H9 (cell line): ENCODE data around the gene PRKAG2. TPM values are rescaled to one million over a fixed set of nuclear protein-coding genes. Genes with fewer than 3 reads are reported as not detected.

Experiments used
- DNase-seq: peaks from one replicate; pipeline ENCODE4 v3.0.0-alpha.2; 2017
- H2AFZ ChIP-seq: one replicate; pipeline ENCODE4 v1.6.1; 2013; ENCODE audit warnings: mild to moderate bottlenecking, low read length, control low read depth, moderate library complexity
- H2AK5ac ChIP-seq: 2 replicates; pipeline ENCODE4 v1.6.1; 2013; ENCODE audit warnings: low read length, control low read depth, mixed read lengths; ENCODE audit not compliant: insufficient read length
- H2BK120ac ChIP-seq: one replicate; pipeline ENCODE4 v1.6.1; 2013; ENCODE audit warnings: low read depth, mild to moderate bottlenecking, low read length, control low read depth, inconsistent platforms; ENCODE audit not compliant: poor library complexity, severe bottlenecking
- H2BK12ac ChIP-seq: 2 replicates; pipeline ENCODE4 v1.6.1; 2013; ENCODE audit warnings: low read length, control low read depth, mixed read lengths, low read depth; ENCODE audit not compliant: insufficient read length
- H2BK15ac ChIP-seq: 2 replicates; pipeline ENCODE4 v1.6.1; 2013; ENCODE audit warnings: low read depth, low read length, control low read depth
- H2BK20ac ChIP-seq: one replicate; pipeline ENCODE4 v1.6.1; 2013; ENCODE audit warnings: low read depth, mild to moderate bottlenecking, low read length, control low read depth, inconsistent platforms; ENCODE audit not compliant: poor library complexity, severe bottlenecking
- H2BK5ac ChIP-seq: 2 replicates; pipeline ENCODE4 v1.6.1; 2013; ENCODE audit warnings: low read length, control low read depth, mixed read lengths; ENCODE audit not compliant: insufficient read length
- H3K14ac ChIP-seq: 2 replicates; pipeline ENCODE4 v1.6.1; 2013; ENCODE audit warnings: low read length, control low read depth; ENCODE audit not compliant: insufficient read depth
- H3K18ac ChIP-seq: 2 replicates; pipeline ENCODE4 v1.6.1; 2013; ENCODE audit warnings: low read depth, mild to moderate bottlenecking, mixed read lengths, low read length, control low read depth; ENCODE audit not compliant: insufficient read length
- H3K23ac ChIP-seq: 2 replicates; pipeline ENCODE4 v1.6.1; 2013; ENCODE audit warnings: low read length, control low read depth, mixed read lengths, low read depth; ENCODE audit not compliant: insufficient read length
- H3K23me2 ChIP-seq: 2 replicates; pipeline ENCODE4 v1.6.1; 2013; ENCODE audit warnings: low read depth, mild to moderate bottlenecking, mixed read lengths, low read length, control low read depth; ENCODE audit not compliant: insufficient read length, poor library complexity, severe bottlenecking
- H3K27ac ChIP-seq: 2 replicates; pipeline ENCODE4 v1.5.1; 2013; ENCODE audit warnings: low read length, control low read depth, mixed read lengths, low read depth; ENCODE audit not compliant: insufficient read length
- H3K27me3 ChIP-seq: 2 replicates; pipeline ENCODE4 v1.6.1; 2013; ENCODE audit warnings: low read length, control low read depth, inconsistent platforms; ENCODE audit not compliant: insufficient read depth
- H3K4ac ChIP-seq: 2 replicates; pipeline ENCODE4 v1.6.1; 2013; ENCODE audit warnings: low read depth, mild to moderate bottlenecking, control low read depth, inconsistent platforms, low read length, moderate library complexity
- H3K4me1 ChIP-seq: 2 replicates; pipeline ENCODE4 v1.6.1; 2013; ENCODE audit warnings: low read length, control low read depth, inconsistent platforms; ENCODE audit not compliant: insufficient read depth
- H3K4me2 ChIP-seq: 2 replicates; pipeline ENCODE4 v1.6.1; 2013; ENCODE audit warnings: low read length, control low read depth, mixed read lengths; ENCODE audit not compliant: insufficient read length, insufficient read depth
- H3K56ac ChIP-seq: 2 replicates; pipeline ENCODE4 v1.6.1; 2013; ENCODE audit warnings: low read depth, mild to moderate bottlenecking, mixed read lengths, low read length, control low read depth; ENCODE audit not compliant: insufficient read length
- H3K79me1 ChIP-seq: 2 replicates; pipeline ENCODE4 v1.6.1; 2013; ENCODE audit warnings: low read depth, mild to moderate bottlenecking, moderate library complexity, low read length, control low read depth, inconsistent platforms; ENCODE audit not compliant: insufficient read depth, poor library complexity, severe bottlenecking
- H3K79me2 ChIP-seq: 2 replicates; pipeline ENCODE4 v1.6.1; 2013; ENCODE audit warnings: low read length, control low read depth, inconsistent platforms; ENCODE audit not compliant: insufficient read depth
- H3K9ac ChIP-seq: 2 replicates; pipeline ENCODE4 v1.6.1; 2013; ENCODE audit warnings: low read length, control low read depth, mixed read lengths; ENCODE audit not compliant: insufficient read length; ENCODE audit errors: extremely low read depth
- H3K9me3 ChIP-seq: one replicate; pipeline ENCODE4 v1.6.1; 2013; ENCODE audit warnings: low read depth, low read length, inconsistent platforms; ENCODE audit not compliant: control insufficient read depth
- H3T11ph ChIP-seq: one replicate; pipeline ENCODE4 v1.6.1; 2013; ENCODE audit warnings: mild to moderate bottlenecking, low read length, control low read depth, inconsistent platforms
- H4K20me1 ChIP-seq: one replicate; pipeline ENCODE4 v1.6.1; 2013; ENCODE audit not compliant: control insufficient read depth, insufficient read length, insufficient read depth
- H4K5ac ChIP-seq: 2 replicates; pipeline ENCODE4 v1.6.1; 2013; ENCODE audit warnings: low read depth, mild to moderate bottlenecking, mixed read lengths, low read length, control low read depth; ENCODE audit not compliant: insufficient read length
- H4K8ac ChIP-seq: replicated peaks from 2 replicates; pipeline ENCODE4 v1.6.1; 2013; ENCODE audit warnings: low read length, control low read depth, mixed read lengths, low read depth; ENCODE audit not compliant: insufficient read length
- H4K91ac ChIP-seq: 2 replicates; pipeline ENCODE4 v1.6.1; 2013; ENCODE audit warnings: low read depth, mild to moderate bottlenecking, moderate library complexity, mixed read lengths, low read length, control low read depth; ENCODE audit not compliant: insufficient read length
- H3K27ac Mint-ChIP-seq, 3 experiments: 2 replicates in 2 of 3; 3 replicates in 1 of 3; pipeline ENCODE4 v1.8.0; 2020 to 2021; ENCODE audit warnings: mixed read lengths in 3 of 3, mild to moderate bottlenecking in 1 of 3, moderate library complexity in 1 of 3
- H3K27me3 Mint-ChIP-seq: 2 replicates; pipeline ENCODE4 v1.8.0; 2021; ENCODE audit warnings: low read depth, mild to moderate bottlenecking, moderate library complexity, mixed read lengths
- H3K36me3 Mint-ChIP-seq, 3 experiments: 2 replicates in 2 of 3; 3 replicates in 1 of 3; pipeline ENCODE4 v1.8.0; 2020 to 2021; ENCODE audit warnings: low read depth in 3 of 3, mixed read lengths in 3 of 3; ENCODE audit not compliant: insufficient read depth in 1 of 3
- H3K4me1 Mint-ChIP-seq, 2 experiments: 2 replicates each; pipeline ENCODE4 v1.8.0; 2020; ENCODE audit warnings: mixed read lengths in 2 of 2
- H3K4me3 Mint-ChIP-seq, 2 experiments: 2 replicates in 1 of 2; 3 replicates in 1 of 2; pipeline ENCODE4 v1.8.0; 2020 to 2021; ENCODE audit warnings: mild to moderate bottlenecking in 2 of 2, mixed read lengths in 2 of 2, moderate library complexity in 1 of 2
- H3K9me3 Mint-ChIP-seq, 2 experiments: 2 replicates in 1 of 2; 3 replicates in 1 of 2; pipeline ENCODE4 v1.8.0; 2020; ENCODE audit warnings: mild to moderate bottlenecking in 2 of 2, mixed read lengths in 2 of 2, moderate library complexity in 1 of 2
- CTCF ChIP-seq: fragments of 200-600 bp; sonication (generic); conservative IDR thresholded peaks from 3 replicates; pipeline ENCODE4 v1.8.0; 2021; ENCODE audit warnings: antibody characterized with exemption, mild to moderate bottlenecking
- WGBS: extraction: QIAGEN DNeasy Blood & Tissue Kit; methylation state at CpG from one replicate; pipeline ENCODE4 v1.1.7; 2013; ENCODE audit warnings: missing lambda C conversion rate, low lambda C conversion rate, mixed read lengths; ENCODE audit not compliant: insufficient read length; ENCODE audit errors: extremely low coverage; 5-methylcytosine and 5-hydroxymethylcytosine counted together
- total RNA-seq: library from RNA; stranded (reverse); gene quantifications from 2 replicates; pipeline ENCODE4 v1.2.1, GENCODE V29; 2021

The PRKAG2 gene
- total RNA-seq, 1 experiment from 2014 or later: 11.8 TPM

DNA sequence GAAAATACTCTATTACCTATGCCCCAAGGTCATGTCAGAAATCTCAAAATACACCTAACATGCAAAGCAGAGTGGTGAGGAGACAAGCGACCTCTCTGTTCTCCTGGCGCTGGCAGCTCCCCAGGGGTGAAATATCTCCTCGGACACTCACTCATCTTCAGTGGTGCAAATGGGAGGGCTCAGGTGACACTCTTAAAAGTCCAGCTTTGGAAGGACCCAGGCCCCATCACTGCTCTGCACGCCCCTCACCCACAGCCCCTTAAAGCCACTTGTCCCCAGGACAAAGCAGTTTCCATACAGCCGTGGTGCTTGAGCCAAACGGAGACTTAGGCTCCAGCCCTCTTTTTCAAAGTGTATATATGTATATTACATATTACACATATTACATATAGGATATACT, 12.4 kb downstream of the PRKAG2 start:
- Histone ChIP-seq H3K14ac (no peak overlapping the region), H4K91ac (no peak overlapping the region), H2AK5ac (no peak overlapping the region), H3T11ph (no peak overlapping the region), H3K79me1 (no peaks in the 10 kb centered on the region), H3K79me2 (no peaks in the 10 kb centered on the region), H3K4me1 (peaks cover 2% of the 10 kb centered on the region; the same call in 1 of the 2 replicates), H2BK20ac (no peak overlapping the region), H3K18ac (no peak overlapping the region), H3K4ac (no peak overlapping the region), H2BK15ac (no peak overlapping the region), H3K9me3 (no peaks in the 10 kb centered on the region), H4K5ac (no peak overlapping the region), H2AFZ (no peak overlapping the region), H3K27ac (no peak overlapping the region), H2BK5ac (no peak overlapping the region), H3K4me2 (no peak overlapping the region), H2BK12ac (no peak overlapping the region), H3K56ac (no peak overlapping the region), H4K8ac (no peak overlapping the region), H3K27me3 (no peaks in the 10 kb centered on the region), H2BK120ac (no peak overlapping the region), H3K23me2 (no peaks in the 10 kb centered on the region), H3K9ac (no peak overlapping the region), H3K23ac (no peak overlapping the region), H4K20me1 (no peaks in the 10 kb centered on the region)
- H3K36me3 Mint-ChIP-seq: no peaks in the 10 kb centered on the region
- peaks cover 5% of the 10 kb centered on the region; the same call in 1 of the 2 replicates for H3K27me3 Mint-ChIP-seq
- WGBS: no CpG with 5 or more reads among the region's 6 CpGs
- H3K27ac Mint-ChIP-seq: no peak overlapping the region
- H3K4me1 Mint-ChIP-seq: peaks cover 18 to 24% of the 10 kb centered on the region in 2 experiments
- TF ChIP-seq CTCF: no peak
- no peak for DNase-seq
- H3K9me3 Mint-ChIP-seq: no peaks in the 10 kb centered on the region
- H3K4me3 Mint-ChIP-seq: no peak overlapping the region
